SU-DHL-6 (cell line): Measurements from ENCODE around the gene STRBP.

Experiments used
- EZH2phosphoT487 ChIP-seq: fragments of 200-600 bp; sonication (generic), shearing (Covaris generic); conservative IDR thresholded peaks from 2 replicates; pipeline ENCODE4 v1.6.1; 2018; ENCODE audit warnings: mild to moderate bottlenecking, antibody characterized with exemption, low read length, moderate library complexity, mixed read lengths
- TF ChIP-seq, protein P1 (sequence below): fragments of 200-600 bp; sonication (generic); IDR thresholded peaks from one replicate; pipeline ENCODE4 v1.5.1; 2017; ENCODE audit warnings: antibody characterized with exemption, mild to moderate bottlenecking, low read length, moderate library complexity; ENCODE audit not compliant: insufficient read depth, poor library complexity, severe bottlenecking

DNA sequence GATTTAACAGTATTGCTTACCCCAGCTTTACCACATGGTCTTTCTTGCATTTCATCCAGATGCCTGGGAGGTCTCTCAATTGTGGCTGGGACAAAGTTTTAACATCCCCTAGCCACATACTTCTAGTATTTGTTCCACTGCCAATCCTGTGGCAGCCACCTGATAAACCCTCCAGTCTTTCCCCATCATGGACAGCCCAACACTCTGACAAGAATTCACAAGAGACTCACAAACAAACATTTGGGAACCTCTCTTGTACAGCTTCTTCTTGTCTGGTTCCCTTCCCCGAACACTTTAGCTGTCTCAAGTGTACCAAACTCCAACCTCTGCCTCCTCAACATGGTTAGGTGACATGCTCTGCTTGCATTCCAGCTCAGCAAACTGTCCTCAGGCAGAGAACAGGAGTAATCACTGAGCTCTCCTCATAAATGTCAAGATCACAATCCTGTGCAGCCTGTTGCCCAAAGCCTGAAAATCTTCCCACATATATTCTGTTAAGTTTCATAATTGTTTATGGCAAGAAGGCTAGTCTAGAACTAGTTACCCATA lies 59.7 kb downstream of the STRBP start:
- TF ChIP-seq, protein P1, sequence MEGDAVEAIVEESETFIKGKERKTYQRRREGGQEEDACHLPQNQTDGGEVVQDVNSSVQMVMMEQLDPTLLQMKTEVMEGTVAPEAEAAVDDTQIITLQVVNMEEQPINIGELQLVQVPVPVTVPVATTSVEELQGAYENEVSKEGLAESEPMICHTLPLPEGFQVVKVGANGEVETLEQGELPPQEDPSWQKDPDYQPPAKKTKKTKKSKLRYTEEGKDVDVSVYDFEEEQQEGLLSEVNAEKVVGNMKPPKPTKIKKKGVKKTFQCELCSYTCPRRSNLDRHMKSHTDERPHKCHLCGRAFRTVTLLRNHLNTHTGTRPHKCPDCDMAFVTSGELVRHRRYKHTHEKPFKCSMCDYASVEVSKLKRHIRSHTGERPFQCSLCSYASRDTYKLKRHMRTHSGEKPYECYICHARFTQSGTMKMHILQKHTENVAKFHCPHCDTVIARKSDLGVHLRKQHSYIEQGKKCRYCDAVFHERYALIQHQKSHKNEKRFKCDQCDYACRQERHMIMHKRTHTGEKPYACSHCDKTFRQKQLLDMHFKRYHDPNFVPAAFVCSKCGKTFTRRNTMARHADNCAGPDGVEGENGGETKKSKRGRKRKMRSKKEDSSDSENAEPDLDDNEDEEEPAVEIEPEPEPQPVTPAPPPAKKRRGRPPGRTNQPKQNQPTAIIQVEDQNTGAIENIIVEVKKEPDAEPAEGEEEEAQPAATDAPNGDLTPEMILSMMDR = no peak
- TF ChIP-seq EZH2phosphoT487 = no peak
